ENCODE measurements around the gene RASGRP4. TPM values are rescaled to one million over a fixed set of nuclear protein-coding genes. Genes with fewer than 3 reads are reported as not detected.

The RASGRP4 gene
- total RNA-seq, 1 experiment from 2014 or later: not detected

DNA sequence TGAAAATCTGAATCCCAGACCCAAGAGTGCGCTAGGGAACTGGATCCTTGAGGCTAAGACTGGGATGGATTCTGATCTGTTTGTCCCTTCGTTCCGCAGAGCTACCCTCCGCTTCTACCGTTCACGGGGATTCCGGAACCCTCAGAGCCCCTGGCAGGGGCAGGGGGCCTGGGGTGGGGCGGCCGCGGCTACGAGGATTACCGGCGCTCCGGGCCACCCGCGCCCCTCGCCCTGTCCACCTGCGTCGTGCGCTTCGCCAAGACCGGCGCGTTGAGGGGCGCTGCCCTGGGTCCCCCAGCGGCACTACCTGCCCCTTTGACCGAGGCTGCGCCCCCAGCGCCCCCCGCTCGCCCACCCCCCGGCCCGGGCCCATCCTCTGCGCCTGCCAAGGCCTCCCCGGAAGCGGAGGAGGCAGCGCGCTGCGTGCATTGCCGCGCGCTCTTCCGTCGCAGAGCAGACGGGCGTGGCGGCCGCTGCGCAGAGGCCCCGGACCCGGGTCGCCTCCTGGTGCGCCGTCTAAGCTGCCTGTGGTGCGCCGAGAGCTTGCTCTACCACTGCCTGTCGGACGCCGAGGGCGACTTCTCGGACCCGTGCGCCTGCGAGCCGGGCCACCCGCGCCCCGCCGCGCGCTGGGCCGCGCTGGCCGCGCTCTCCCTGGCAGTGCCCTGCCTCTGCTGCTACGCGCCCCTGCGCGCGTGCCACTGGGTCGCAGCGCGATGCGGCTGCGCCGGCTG lies 30.5 kb downstream of the RASGRP4 start:
- Histone ChIP-seq H3K9me2 (ENCODE audit: insufficient read depth) (no peaks in the 10 kb centered on the region), H3K27ac (ENCODE audit: low read depth, low read length) (no peak overlapping the region), H3K27me3 (ENCODE audit: insufficient read depth, low read length) (no peaks in the 10 kb centered on the region), H3K9me3 (ENCODE audit: control insufficient read depth in 1 of 2, insufficient read depth in 1 of 2, low read depth in 1 of 2, low read length in 2 of 2) (no peaks in the 10 kb centered on the region), H3K9ac (ENCODE audit: low read length) (no peak overlapping the region), H3K4me1 (ENCODE audit: control insufficient read depth in 1 of 2, insufficient read depth in 2 of 2, low read length in 2 of 2) (peaks cover 3 to 18% of the 10 kb centered on the region in 2 experiments; a peak in 3 of 4 replicates), H3K36me3 (ENCODE audit: control insufficient read depth in 1 of 2, insufficient read depth in 2 of 2, low read length in 2 of 2) (no peaks in the 10 kb centered on the region; a peak in 1 of 4 replicates), H3K4me2 (ENCODE audit: low read length) (no peak overlapping the region), H2AFZ (ENCODE audit: low read depth, low read length, poor library complexity, severe bottlenecking) (no peak overlapping the region), H3K4me3 (replicated peaks in 1 of 2; ENCODE audit: low read depth in 1 of 2, low read length in 2 of 2) (no peak overlapping the region), H3K79me2 (ENCODE audit: insufficient read depth, low read length) (no peaks in the 10 kb centered on the region), H4K20me1 (ENCODE audit: insufficient read depth) (no peaks in the 10 kb centered on the region)
- RAD21 ChIA-PET (ENCODE audit: low non-redundant PET in 1 of 2, low total read pairs in 2 of 2, uncharacterized antibody in 2 of 2, unreplicated experiment in 2 of 2): no interaction called here
- BruUV-seq (replicated peaks): no TSS peak
- intact Hi-C loops (cut with micrococcal nuclease): no loop called here
- POLR2A ChIA-PET: no interaction called here
- CTCF ChIA-PET: no interaction called here
- TF ChIP-seq, protein P1, sequence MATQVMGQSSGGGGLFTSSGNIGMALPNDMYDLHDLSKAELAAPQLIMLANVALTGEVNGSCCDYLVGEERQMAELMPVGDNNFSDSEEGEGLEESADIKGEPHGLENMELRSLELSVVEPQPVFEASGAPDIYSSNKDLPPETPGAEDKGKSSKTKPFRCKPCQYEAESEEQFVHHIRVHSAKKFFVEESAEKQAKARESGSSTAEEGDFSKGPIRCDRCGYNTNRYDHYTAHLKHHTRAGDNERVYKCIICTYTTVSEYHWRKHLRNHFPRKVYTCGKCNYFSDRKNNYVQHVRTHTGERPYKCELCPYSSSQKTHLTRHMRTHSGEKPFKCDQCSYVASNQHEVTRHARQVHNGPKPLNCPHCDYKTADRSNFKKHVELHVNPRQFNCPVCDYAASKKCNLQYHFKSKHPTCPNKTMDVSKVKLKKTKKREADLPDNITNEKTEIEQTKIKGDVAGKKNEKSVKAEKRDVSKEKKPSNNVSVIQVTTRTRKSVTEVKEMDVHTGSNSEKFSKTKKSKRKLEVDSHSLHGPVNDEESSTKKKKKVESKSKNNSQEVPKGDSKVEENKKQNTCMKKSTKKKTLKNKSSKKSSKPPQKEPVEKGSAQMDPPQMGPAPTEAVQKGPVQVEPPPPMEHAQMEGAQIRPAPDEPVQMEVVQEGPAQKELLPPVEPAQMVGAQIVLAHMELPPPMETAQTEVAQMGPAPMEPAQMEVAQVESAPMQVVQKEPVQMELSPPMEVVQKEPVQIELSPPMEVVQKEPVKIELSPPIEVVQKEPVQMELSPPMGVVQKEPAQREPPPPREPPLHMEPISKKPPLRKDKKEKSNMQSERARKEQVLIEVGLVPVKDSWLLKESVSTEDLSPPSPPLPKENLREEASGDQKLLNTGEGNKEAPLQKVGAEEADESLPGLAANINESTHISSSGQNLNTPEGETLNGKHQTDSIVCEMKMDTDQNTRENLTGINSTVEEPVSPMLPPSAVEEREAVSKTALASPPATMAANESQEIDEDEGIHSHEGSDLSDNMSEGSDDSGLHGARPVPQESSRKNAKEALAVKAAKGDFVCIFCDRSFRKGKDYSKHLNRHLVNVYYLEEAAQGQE (IDR thresholded peaks at IDR 0.05; ENCODE audit: low read depth): no peak
- no peak for TF ChIP-seq ZFX (IDR thresholded peaks at IDR 0.05)
- no peak for TF ChIP-seq ZBTB33 (IDR thresholded peaks at IDR 0.05; ENCODE audit: extremely low read depth, insufficient replicate concordance, low read length)
- no peak for TF ChIP-seq FOSL1 (IDR thresholded peaks at IDR 0.05; ENCODE audit: low read depth)
- TF ChIP-seq TCF7L2 (IDR thresholded peaks at IDR 0.05; ENCODE audit: borderline replicate concordance, extremely low read depth, insufficient read depth, insufficient read length): no peak
- TF ChIP-seq POLR2A (IDR thresholded peaks at IDR 0.05; ENCODE audit: borderline replicate concordance, extremely low read depth, insufficient read depth, insufficient read length): no peak
- TF ChIP-seq POLR2AphosphoS5 (IDR thresholded peaks at IDR 0.05; ENCODE audit: low read depth, low read length): no peak
- TF ChIP-seq CEBPB (IDR thresholded peaks at IDR 0.05; ENCODE audit: low read depth): no peak
- no peak for TF ChIP-seq EZH2 (IDR thresholded peaks at IDR 0.05)
- TF ChIP-seq ATF3 (IDR thresholded peaks at IDR 0.05): no peak
- TF ChIP-seq EZH2phosphoT487 (IDR thresholded peaks at IDR 0.05; ENCODE audit: borderline replicate concordance): no peak
- TF ChIP-seq JUND (IDR thresholded peaks at IDR 0.05): no peak
- TF ChIP-seq YY1 (IDR thresholded peaks at IDR 0.05; ENCODE audit: extremely low read depth, insufficient replicate concordance, low read depth, low read length): no peak
- TF ChIP-seq ZNF274 (IDR thresholded peaks at IDR 0.05; ENCODE audit: low read depth, low read length): no peak
- TF ChIP-seq SRF (IDR thresholded peaks at IDR 0.05; ENCODE audit: low read depth): no peak
- no peak for TF ChIP-seq RAD21 (IDR thresholded peaks at IDR 0.05; ENCODE audit: low read depth)
- TF ChIP-seq, protein P2, sequence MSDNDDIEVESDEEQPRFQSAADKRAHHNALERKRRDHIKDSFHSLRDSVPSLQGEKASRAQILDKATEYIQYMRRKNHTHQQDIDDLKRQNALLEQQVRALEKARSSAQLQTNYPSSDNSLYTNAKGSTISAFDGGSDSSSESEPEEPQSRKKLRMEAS (IDR thresholded peaks at IDR 0.05): no peak
- DNase-seq (ENCODE audit: low read depth, low spot score) (no peak), ATAC-seq (no peak)

All from HCT116 (cell line).